ENCODE data around the gene IRX3.

GRCh38 chr16:54305080-54305479, 18.5 kb upstream of the IRX3 start:
- TF ChIP-seq POLR2AphosphoS5 (IDR thresholded peaks at IDR 0.05; ENCODE audit: low read depth, low read length): no peak
- TF ChIP-seq POLR2A (IDR thresholded peaks at IDR 0.05; ENCODE audit: low read depth, low read length): no peak
